Measurements from ENCODE around the gene TOM1L2. TPM values are rescaled to one million over a fixed set of nuclear protein-coding genes. Genes with fewer than 3 reads are reported as not detected.

The TOM1L2 gene
- polyA plus RNA-seq, 1 donor from 2014 or later: 40.9 TPM

- Histone ChIP-seq H3K9ac (ENCODE audit: low read length) (no peak overlapping the region), H4K20me1 (ENCODE audit: insufficient read depth) (peaks cover 6% of the 10 kb centered on the region), H2AFZ (ENCODE audit: low read depth, low read length) (no peak overlapping the region), H3K36me3 (ENCODE audit: insufficient read depth, low read length) (no peaks in the 10 kb centered on the region), H3K9me2 (ENCODE audit: insufficient read depth, low read length) (no peaks in the 10 kb centered on the region), H3K27ac (ENCODE audit: low read length) (no peak overlapping the region), H3K4me2 (ENCODE audit: low read length) (no peak overlapping the region), H3F3A (ENCODE audit: insufficient read depth, low read length, poor library complexity, severe bottlenecking) (no peaks in the 10 kb centered on the region), H3K27me3 (ENCODE audit: insufficient read depth, low read depth, low read length) (no peaks in the 10 kb centered on the region), H3K4me3 (ENCODE audit: low read length) (no peak overlapping the region), H3K9me3 (ENCODE audit: low read length) (no peaks in the 10 kb centered on the region), H3K79me2 (replicated peaks; ENCODE audit: insufficient read depth, low read length) (peaks cover 12% of the 10 kb centered on the region)
- TF ChIP-seq POLR2AphosphoS5 (IDR thresholded peaks at IDR 0.05) (no peak), EZH2 (IDR thresholded peaks at IDR 0.05; ENCODE audit: borderline replicate concordance, insufficient read depth, low read length, poor library complexity, severe bottlenecking) (no peak), REST (IDR thresholded peaks at IDR 0.05; ENCODE audit: borderline replicate concordance) (no peak), MXI1 (conservative IDR thresholded peaks at IDR 0.05; ENCODE audit: poor library complexity, severe bottlenecking) (no peak), EP300 (conservative IDR thresholded peaks at IDR 0.05; ENCODE audit: poor library complexity, severe bottlenecking) (no peak), SMC3 (conservative IDR thresholded peaks at IDR 0.05; ENCODE audit: poor library complexity) (no peak), TAF1 (IDR thresholded peaks at IDR 0.05; ENCODE audit: low read depth) (no peak), RAD21 (conservative IDR thresholded peaks at IDR 0.05) (no peak)
- TF ChIP-seq, protein P1, sequence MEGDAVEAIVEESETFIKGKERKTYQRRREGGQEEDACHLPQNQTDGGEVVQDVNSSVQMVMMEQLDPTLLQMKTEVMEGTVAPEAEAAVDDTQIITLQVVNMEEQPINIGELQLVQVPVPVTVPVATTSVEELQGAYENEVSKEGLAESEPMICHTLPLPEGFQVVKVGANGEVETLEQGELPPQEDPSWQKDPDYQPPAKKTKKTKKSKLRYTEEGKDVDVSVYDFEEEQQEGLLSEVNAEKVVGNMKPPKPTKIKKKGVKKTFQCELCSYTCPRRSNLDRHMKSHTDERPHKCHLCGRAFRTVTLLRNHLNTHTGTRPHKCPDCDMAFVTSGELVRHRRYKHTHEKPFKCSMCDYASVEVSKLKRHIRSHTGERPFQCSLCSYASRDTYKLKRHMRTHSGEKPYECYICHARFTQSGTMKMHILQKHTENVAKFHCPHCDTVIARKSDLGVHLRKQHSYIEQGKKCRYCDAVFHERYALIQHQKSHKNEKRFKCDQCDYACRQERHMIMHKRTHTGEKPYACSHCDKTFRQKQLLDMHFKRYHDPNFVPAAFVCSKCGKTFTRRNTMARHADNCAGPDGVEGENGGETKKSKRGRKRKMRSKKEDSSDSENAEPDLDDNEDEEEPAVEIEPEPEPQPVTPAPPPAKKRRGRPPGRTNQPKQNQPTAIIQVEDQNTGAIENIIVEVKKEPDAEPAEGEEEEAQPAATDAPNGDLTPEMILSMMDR (IDR thresholded peaks at IDR 0.05; ENCODE audit: poor library complexity, severe bottlenecking): no peak
Measured at GRCh38 chr17:17806035-17806434, 166.2 kb downstream of the TOM1L2 start.

GRCh38 chr17:17805575-17805974 lies 166.6 kb downstream of the TOM1L2 start:
- TF ChIP-seq MXI1 (conservative IDR thresholded peaks at IDR 0.05; ENCODE audit: poor library complexity, severe bottlenecking) (no peak), POLR2AphosphoS5 (IDR thresholded peaks at IDR 0.05) (no peak), RAD21 (conservative IDR thresholded peaks at IDR 0.05) (no peak), REST (IDR thresholded peaks at IDR 0.05; ENCODE audit: borderline replicate concordance) (no peak), EZH2 (IDR thresholded peaks at IDR 0.05; ENCODE audit: borderline replicate concordance, insufficient read depth, low read length, poor library complexity, severe bottlenecking) (no peak), SMC3 (conservative IDR thresholded peaks at IDR 0.05; ENCODE audit: poor library complexity) (no peak), TAF1 (IDR thresholded peaks at IDR 0.05; ENCODE audit: low read depth) (no peak), EP300 (conservative IDR thresholded peaks at IDR 0.05; ENCODE audit: poor library complexity, severe bottlenecking) (no peak)
- TF ChIP-seq, protein P1 (IDR thresholded peaks at IDR 0.05; ENCODE audit: poor library complexity, severe bottlenecking): no peak
- no peak overlapping the region for H3K9ac ChIP-seq (ENCODE audit: low read length)

More at GRCh38 chr17:17805575-17805974, 166.6 kb downstream of the TOM1L2 start:
- Histone ChIP-seq H3K27ac (ENCODE audit: low read length) (no peak overlapping the region), H3F3A (ENCODE audit: insufficient read depth, low read length, poor library complexity, severe bottlenecking) (no peaks in the 10 kb centered on the region), H2AFZ (ENCODE audit: low read depth, low read length) (no peak overlapping the region), H3K36me3 (ENCODE audit: insufficient read depth, low read length) (no peaks in the 10 kb centered on the region), H3K27me3 (ENCODE audit: insufficient read depth, low read depth, low read length) (no peaks in the 10 kb centered on the region), H4K20me1 (ENCODE audit: insufficient read depth) (peaks cover 6% of the 10 kb centered on the region), H3K4me3 (ENCODE audit: low read length) (no peak overlapping the region), H3K9me2 (ENCODE audit: insufficient read depth, low read length) (no peaks in the 10 kb centered on the region), H3K4me2 (ENCODE audit: low read length) (no peak overlapping the region), H3K9me3 (ENCODE audit: low read length) (no peaks in the 10 kb centered on the region), H3K79me2 (replicated peaks; ENCODE audit: insufficient read depth, low read length) (peaks cover 17% of the 10 kb centered on the region)

Measured in neural cell (in vitro differentiated cells).